ENCODE measurements around the gene ECSCR. TPM values are rescaled to one million over a fixed set of nuclear protein-coding genes. Genes with fewer than 3 reads are reported as not detected.

ECSCR gene
- total and polyA plus RNA-seq, 10 of the 15 experiments (the other 5 are each of a cell fraction or from before 2014, with no cell fraction given), result 0.15 to 0.83 (median 0.23) TPM; not detected in 3

DNA sequence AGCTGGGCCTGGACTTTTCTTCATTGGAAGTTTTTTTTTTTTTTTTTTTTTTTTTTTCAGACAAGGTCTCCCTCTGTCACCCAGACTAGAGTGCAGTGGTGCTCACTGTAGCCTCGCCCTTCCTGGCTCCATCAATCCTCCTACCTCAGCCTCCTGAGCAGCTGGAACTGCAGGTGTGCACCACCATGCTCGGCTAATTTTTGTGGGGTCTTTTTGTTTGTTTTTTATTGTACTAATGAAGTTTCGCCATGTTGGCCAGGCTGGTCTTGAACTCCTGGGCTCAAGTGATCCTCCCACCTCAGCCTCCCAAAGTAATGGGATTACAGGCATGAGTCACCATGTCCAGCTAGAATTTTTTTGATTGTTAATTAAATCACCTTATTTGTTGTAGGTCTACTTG lies 26.9 kb downstream of the ECSCR start:
- Histone ChIP-seq H3K27me3 (replicated peaks in 1 of 2; ENCODE audit: control insufficient read depth in 2 of 2, insufficient read depth in 2 of 2, low read length in 1 of 2) (no peaks in the 10 kb centered on the region), H2AFZ (ENCODE audit: control insufficient read depth, low read depth, low read length) (no peak overlapping the region), H3K9me3 (replicated peaks; ENCODE audit: control insufficient read depth, insufficient read depth, low read length) (no peaks in the 10 kb centered on the region), H3K9ac (ENCODE audit: control insufficient read depth, insufficient read depth, low read length) (no peak overlapping the region), H3K79me2 (ENCODE audit: control insufficient read depth, insufficient read depth, low read length) (no peaks in the 10 kb centered on the region), H3K4me1 (ENCODE audit: control insufficient read depth, insufficient read depth, low read length) (peaks cover 24% of the 10 kb centered on the region), H3K27ac (ENCODE audit: control insufficient read depth, insufficient read depth) (no peak overlapping the region), H3K36me3 (ENCODE audit: control insufficient read depth in 2 of 2, insufficient read depth in 2 of 2, low read length in 1 of 2) (no peaks in the 10 kb centered on the region), H3K4me3 (no peak overlapping the region), H4K20me1 (ENCODE audit: control insufficient read depth, insufficient read depth) (no peaks in the 10 kb centered on the region), H3K4me2 (ENCODE audit: control insufficient read depth, insufficient read depth) (no peak overlapping the region)
- ChIA-PET SMC1A (ENCODE audit: uncharacterized antibody, unreplicated experiment) (interaction anchor here (0.7 to 8.2 kb wide), 9 partner anchors 12 to 127 kb away, joined by 3 to 86 read pairs (median 16); partner anchors contain the start of gene STING1), CTCF (interaction anchor here (0.6 to 7.9 kb wide), 8 partner anchors 13 to 200 kb away, joined by 4 to 83 read pairs (median 14); partner anchors contain the start of gene STING1), RAD21 (ENCODE audit: unreplicated experiment) (interaction anchor here (0.8 to 5.4 kb wide), 11 partner anchors 8 to 94 kb away, joined by 3 to 59 read pairs (median 8); partner anchors contain the start of genes ECSCR and SPATA24), POLR2A (interaction anchor here (0.6 to 5.7 kb wide), 11 partner anchors 10 to 140 kb away, joined by 3 to 53 read pairs (median 3); partner anchors contain the start of gene STING1)
- in situ Hi-C loops (cut with MboI) (no loop called here), intact Hi-C loops (cut with micrococcal nuclease; ENCODE audit: unreplicated experiment) (no loop called here)
- no peak for FAIRE-seq
- BruUV-seq (replicated peaks), result no TSS peak
- DNase-seq (ENCODE audit: low read depth, low spot score), result no peak
- TF ChIP-seq, protein P1, sequence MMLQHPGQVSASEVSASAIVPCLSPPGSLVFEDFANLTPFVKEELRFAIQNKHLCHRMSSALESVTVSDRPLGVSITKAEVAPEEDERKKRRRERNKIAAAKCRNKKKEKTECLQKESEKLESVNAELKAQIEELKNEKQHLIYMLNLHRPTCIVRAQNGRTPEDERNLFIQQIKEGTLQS (IDR thresholded peaks at IDR 0.05; ENCODE audit: borderline replicate concordance, extremely low read depth, low read depth, low read length), result no peak
- TF ChIP-seq, protein P2, sequence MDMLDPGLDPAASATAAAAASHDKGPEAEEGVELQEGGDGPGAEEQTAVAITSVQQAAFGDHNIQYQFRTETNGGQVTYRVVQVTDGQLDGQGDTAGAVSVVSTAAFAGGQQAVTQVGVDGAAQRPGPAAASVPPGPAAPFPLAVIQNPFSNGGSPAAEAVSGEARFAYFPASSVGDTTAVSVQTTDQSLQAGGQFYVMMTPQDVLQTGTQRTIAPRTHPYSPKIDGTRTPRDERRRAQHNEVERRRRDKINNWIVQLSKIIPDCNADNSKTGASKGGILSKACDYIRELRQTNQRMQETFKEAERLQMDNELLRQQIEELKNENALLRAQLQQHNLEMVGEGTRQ (IDR thresholded peaks at IDR 0.05; ENCODE audit: borderline replicate concordance, low read depth, low read length), result no peak
- TF ChIP-seq TCF7 (IDR thresholded peaks at IDR 0.05; ENCODE audit: borderline replicate concordance) (no peak), ZNF274 (IDR thresholded peaks at IDR 0.05; ENCODE audit: insufficient read depth, insufficient read length) (no peak), ZNF24 (IDR thresholded peaks at IDR 0.05) (no peak), SRF (IDR thresholded peaks at IDR 0.05; ENCODE audit: low read depth in 2 of 2, low read length in 2 of 2) (no peak), RCOR1 (conservative IDR thresholded peaks at IDR 0.05; ENCODE audit: low read depth, low read length) (no peak), IRF4 (IDR thresholded peaks at IDR 0.05; ENCODE audit: low read depth, low read length) (no peak), PAX8 (IDR thresholded peaks at IDR 0.05) (no peak), SMAD5 (IDR thresholded peaks at IDR 0.05; ENCODE audit: low read depth) (no peak), GABPA (IDR thresholded peaks at IDR 0.05; ENCODE audit: low read depth) (no peak), ZNF207 (IDR thresholded peaks at IDR 0.05; ENCODE audit: borderline replicate concordance) (no peak), POLR2AphosphoS5 (IDR thresholded peaks at IDR 0.05; ENCODE audit: low read length) (no peak), TARDBP (IDR thresholded peaks at IDR 0.05; ENCODE audit: borderline replicate concordance) (no peak), FOXM1 (IDR thresholded peaks at IDR 0.05; ENCODE audit: low read depth, low read length) (no peak), SMAD1 (IDR thresholded peaks at IDR 0.05; ENCODE audit: low read depth, partially characterized antibody) (no peak)
- TF ChIP-seq, protein P3, sequence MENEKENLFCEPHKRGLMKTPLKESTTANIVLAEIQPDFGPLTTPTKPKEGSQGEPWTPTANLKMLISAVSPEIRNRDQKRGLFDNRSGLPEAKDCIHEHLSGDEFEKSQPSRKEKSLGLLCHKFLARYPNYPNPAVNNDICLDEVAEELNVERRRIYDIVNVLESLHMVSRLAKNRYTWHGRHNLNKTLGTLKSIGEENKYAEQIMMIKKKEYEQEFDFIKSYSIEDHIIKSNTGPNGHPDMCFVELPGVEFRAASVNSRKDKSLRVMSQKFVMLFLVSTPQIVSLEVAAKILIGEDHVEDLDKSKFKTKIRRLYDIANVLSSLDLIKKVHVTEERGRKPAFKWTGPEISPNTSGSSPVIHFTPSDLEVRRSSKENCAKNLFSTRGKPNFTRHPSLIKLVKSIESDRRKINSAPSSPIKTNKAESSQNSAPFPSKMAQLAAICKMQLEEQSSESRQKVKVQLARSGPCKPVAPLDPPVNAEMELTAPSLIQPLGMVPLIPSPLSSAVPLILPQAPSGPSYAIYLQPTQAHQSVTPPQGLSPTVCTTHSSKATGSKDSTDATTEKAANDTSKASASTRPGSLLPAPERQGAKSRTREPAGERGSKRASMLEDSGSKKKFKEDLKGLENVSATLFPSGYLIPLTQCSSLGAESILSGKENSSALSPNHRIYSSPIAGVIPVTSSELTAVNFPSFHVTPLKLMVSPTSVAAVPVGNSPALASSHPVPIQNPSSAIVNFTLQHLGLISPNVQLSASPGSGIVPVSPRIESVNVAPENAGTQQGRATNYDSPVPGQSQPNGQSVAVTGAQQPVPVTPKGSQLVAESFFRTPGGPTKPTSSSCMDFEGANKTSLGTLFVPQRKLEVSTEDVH (IDR thresholded peaks at IDR 0.05; ENCODE audit: low read depth, partially characterized antibody), result no peak
- WGBS (ENCODE audit: insufficient coverage, insufficient replicate concordance, low lambda C conversion rate, missing lambda C conversion rate), result 98% methylated on average over 3 of the region's 3 CpGs
- ATAC-seq, result no peak

All from GM12878 (cell line).